Stimulated activated naive B cell treated with anti-CD40 and anti-IgM and Interleukin-4, amounts not matched to agents 10 μg/mL and 1 μg/mL and 100 μg/mL, for 72 hours (primary cell): ENCODE results near the gene RNF157.
"Not testable (repeated sequence)": the region's sequence is repeated elsewhere in the genome, so short reads cannot be mapped to it uniquely, and the experiment has no call there.

ENCODE experiments used
- ATAC-seq, 2 donors: fragments of 150-1000 bp; cut with Tn5 transposase; replicated peaks; 2 replicates each; pipeline ENCODE4 v1.10.0; 2021; ENCODE audit warnings: moderate library complexity in 1 of 2
- DNase-seq: peaks from one replicate; pipeline ENCODE4 v3.0.0; 2021
- H3K27ac Mint-ChIP-seq: one replicate; pipeline ENCODE4 v1.8.0; 2022; ENCODE audit warnings: mild to moderate bottlenecking, mixed read lengths
- H3K27me3 Mint-ChIP-seq, 2 donors: one replicate each; pipeline ENCODE4 v1.8.0; 2022; ENCODE audit warnings: mixed read lengths in 2 of 2
- H3K36me3 Mint-ChIP-seq, 2 donors: one replicate each; pipeline ENCODE4 v1.8.0; 2022; ENCODE audit warnings: mixed read lengths in 2 of 2, mild to moderate bottlenecking in 1 of 2
- H3K4me1 Mint-ChIP-seq, 2 donors: one replicate each; pipeline ENCODE4 v1.8.0; 2022; ENCODE audit warnings: mixed read lengths in 2 of 2, mild to moderate bottlenecking in 1 of 2
- H3K4me3 Mint-ChIP-seq, 2 donors: one replicate each; pipeline ENCODE4 v1.8.0; 2022; ENCODE audit warnings: mild to moderate bottlenecking in 2 of 2, mixed read lengths in 2 of 2, moderate library complexity in 1 of 2
- H3K9me3 Mint-ChIP-seq, 2 donors: one replicate each; pipeline ENCODE4 v1.8.0; 2022; ENCODE audit warnings: mixed read lengths in 2 of 2, mild to moderate bottlenecking in 1 of 2

Gene RNF157

DNA sequence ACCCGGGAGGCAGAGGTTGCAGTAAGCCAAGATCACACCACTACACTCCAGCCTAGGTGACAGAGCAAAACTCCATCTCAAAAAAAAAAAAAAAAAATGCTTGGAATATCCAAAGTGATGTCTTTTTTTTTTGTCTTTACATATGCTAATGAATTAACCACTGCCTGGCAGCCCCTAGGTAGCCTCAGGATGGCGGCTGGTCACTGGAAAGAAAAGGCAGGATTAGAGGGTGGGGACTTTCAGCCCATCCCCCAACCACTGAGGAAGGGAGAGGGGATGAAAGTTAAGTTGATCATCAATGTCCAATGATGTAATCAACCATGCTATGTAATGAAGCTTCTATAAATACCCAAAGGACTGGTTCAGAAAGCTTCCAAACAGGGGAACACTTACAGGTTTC lies 26.8 kb downstream of the RNF157 start:
- no peak for ATAC-seq
- Mint-ChIP-seq H3K27ac (no peak overlapping the region), H3K27me3 (peaks cover 0 to 5% of the 10 kb centered on the region in 2 donors), H3K4me3 (no peak overlapping the region), H3K36me3 (no peaks in the 10 kb centered on the region), H3K4me1 (peaks cover 0 to 12% of the 10 kb centered on the region in 2 donors), H3K9me3 (peaks cover 0 to 2% of the 10 kb centered on the region in 2 donors)
- no peak for DNase-seq

DNA sequence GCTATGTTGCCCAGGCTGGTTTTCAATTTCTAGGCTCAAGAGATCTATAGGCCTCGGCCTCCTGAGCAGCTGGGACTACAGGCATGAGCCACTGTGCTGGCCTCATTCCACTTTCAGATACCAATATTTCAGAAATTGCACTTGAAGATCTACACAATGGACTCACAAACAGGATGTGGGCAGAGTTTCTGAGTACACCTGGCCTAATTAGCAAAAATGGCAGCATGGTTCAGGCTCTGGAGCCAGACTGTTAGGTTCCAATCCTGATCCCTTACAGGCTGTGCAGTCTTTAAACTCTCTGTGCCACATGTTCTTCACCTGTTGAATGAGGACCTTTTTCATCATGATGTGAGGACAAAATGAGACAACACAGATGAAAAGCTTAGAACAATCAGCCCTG lies 32.2 kb downstream of the RNF157 start:
- Mint-ChIP-seq H3K4me3 (no peak overlapping the region), H3K27me3 (peaks cover 0 to 5% of the 10 kb centered on the region in 2 donors), H3K36me3 (no peaks in the 10 kb centered on the region), H3K9me3 (no peaks in the 10 kb centered on the region), H3K4me1 (peaks cover 2 to 17% of the 10 kb centered on the region in 2 donors), H3K27ac (no peak overlapping the region)
- no peak for ATAC-seq
- no peak for DNase-seq

DNA sequence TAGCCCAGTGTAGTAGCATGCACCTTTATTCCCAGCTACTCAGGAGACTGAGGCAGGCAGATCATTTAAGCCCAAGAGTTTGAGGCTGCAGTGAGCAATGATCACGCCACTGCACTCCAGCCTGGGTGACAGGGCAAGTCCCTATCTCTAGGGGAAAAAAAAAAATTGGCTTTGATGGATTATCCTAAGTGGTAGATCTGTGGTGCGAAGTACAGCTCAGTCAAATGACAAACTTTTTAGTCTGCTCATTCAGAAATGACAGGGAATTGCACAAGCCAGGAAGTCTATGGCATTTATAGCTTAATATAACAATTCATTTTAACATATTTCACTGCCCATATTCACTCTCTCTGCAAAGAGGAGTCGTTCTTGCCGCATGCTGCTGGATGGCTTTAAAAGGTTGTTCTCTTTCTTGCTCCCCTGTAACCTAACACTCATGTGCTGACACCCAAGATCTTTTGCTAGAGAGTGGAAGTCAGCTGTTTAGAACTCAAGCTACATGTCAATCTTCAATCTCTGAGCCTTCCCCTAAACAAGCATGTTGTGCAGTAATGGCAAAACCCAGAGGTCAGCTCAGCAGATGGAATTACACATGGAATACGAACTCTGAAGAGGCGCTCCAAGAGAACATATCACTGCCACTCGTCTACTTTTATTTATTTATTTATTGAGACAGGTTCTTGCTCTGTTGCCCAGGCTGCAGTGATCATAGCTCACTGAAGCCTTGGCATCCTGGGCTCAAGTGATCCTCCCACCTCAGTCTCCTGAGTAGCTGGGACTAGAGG lies 32.8 kb downstream of the RNF157 start:
- no peak for ATAC-seq
- Mint-ChIP-seq H3K9me3 (no peaks in the 10 kb centered on the region), H3K27me3 (peaks cover 0 to 5% of the 10 kb centered on the region in 2 donors), H3K27ac (no peak overlapping the region), H3K36me3 (no peaks in the 10 kb centered on the region), H3K4me1 (peaks cover 2 to 17% of the 10 kb centered on the region in 2 donors), H3K4me3 (no peak overlapping the region)
- no peak for DNase-seq

DNA sequence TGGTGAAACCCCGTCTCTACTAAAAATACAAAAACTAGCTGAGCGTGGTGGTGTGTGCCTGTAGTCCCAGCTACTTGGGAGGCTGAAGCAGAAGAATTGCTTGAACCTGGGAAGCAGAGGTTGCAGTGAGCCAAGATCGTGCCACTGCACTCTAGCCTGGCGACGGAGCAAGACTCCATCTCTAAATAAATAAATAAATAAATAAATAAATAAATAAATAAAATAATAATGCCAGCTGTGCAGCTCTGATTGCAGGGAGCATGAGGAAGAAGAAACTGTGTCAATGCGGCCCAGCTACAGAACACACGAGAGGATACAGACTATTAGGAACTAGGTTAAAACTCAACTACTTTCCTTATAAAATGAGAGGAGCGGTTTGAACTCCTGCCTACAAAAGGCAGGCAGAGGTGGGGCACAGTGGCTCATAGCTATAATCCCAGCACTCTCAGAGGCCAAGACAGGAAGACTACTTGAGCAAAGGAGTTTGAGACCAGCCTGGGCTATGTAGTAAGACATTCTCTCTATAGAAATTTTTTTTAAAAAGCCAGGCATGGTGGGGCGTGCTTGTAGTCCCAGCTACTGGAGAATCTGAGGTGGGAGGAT lies 34.6 kb downstream of the RNF157 start:
- not testable (repeated sequence) for DNase-seq, H3K36me3 Mint-ChIP-seq, ATAC-seq, H3K27me3 Mint-ChIP-seq, H3K27ac Mint-ChIP-seq, H3K4me3 Mint-ChIP-seq, H3K9me3 Mint-ChIP-seq
- H3K4me1 Mint-ChIP-seq, result peaks cover 2 to 11% of the 10 kb centered on the region in 2 donors

DNA sequence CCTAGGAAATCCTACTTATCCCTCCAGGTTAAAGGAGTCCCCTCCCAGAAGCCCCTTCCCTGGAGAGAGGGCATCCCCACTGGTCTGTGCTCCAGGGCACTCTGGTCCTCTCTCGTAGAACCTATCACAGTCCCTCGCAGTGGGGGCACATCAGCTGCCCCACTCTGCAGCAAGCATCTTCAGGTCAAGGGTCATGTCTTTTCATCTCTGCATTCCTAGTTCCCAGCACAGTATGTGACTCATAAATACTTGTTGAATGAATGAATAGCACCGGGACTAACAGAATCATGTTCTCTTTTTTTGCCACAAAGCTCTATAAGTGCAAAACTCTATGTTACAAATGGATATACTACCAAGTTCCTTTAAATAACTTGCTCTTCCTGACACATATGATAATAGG lies 36.0 kb downstream of the RNF157 start:
- no peaks in the 10 kb centered on the region for H3K36me3 Mint-ChIP-seq
- ATAC-seq, result no peak
- no peaks in the 10 kb centered on the region for H3K9me3 Mint-ChIP-seq
- no peaks in the 10 kb centered on the region for H3K27me3 Mint-ChIP-seq
- no peak overlapping the region for H3K27ac Mint-ChIP-seq
- H3K4me1 Mint-ChIP-seq, result peaks cover 7 to 16% of the 10 kb centered on the region in 2 donors
- no peak overlapping the region for H3K4me3 Mint-ChIP-seq
- DNase-seq, result no peak

DNA sequence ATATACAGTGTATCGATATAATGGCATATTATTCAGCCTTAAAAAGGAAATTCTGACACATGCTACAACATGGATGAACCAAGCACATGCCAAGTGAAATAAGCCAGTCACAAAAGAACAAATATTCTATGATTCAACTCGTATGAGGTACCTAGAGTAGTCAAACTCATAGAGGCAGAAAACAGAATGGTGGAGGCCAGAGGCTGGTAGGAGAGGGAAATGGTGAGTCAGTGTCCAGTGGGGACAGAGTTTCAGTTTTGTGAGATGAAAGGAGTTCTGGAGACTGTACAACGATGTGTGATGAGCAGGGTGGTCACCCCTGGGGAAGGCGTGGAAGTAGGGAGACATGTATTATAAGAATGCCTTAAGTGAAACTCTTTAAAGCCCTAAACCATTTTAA lies 39.9 kb downstream of the RNF157 start:
- DNase-seq (no peak), ATAC-seq (peak in 1 of 2 donors; percentile 16)
- Mint-ChIP-seq H3K9me3 (no peaks in the 10 kb centered on the region), H3K36me3 (no peaks in the 10 kb centered on the region), H3K4me3 (no peak overlapping the region), H3K4me1 (peaks cover 14 to 33% of the 10 kb centered on the region in 2 donors), H3K27ac (no peak overlapping the region), H3K27me3 (no peaks in the 10 kb centered on the region)

DNA sequence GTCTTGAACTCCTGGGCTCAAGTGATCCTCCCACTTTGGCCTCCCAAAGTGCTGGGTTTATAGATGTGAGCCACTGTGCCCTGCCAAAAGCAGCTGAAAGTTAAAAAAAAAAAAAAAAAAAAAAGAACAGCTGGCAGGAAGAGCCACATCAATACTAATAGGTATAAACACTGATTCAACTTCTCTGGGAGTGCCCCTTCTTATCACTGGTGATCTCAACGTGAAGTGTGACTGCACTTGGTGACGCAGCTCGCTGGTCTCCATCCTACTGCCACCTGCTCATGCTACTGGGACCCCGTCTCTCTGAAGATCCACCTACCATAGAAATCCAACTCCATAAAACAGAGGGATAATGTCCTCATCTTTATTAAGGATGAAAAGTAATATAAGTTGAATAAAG lies 40.8 kb downstream of the RNF157 start:
- Mint-ChIP-seq H3K9me3 (no peaks in the 10 kb centered on the region), H3K4me3 (no peak overlapping the region), H3K4me1 (peaks cover 14 to 29% of the 10 kb centered on the region in 2 donors), H3K27ac (peak overlapping the region; percentile 52), H3K36me3 (no peaks in the 10 kb centered on the region), H3K27me3 (no peaks in the 10 kb centered on the region)
- ATAC-seq (peak; percentile 49 to 79), DNase-seq (no peak)

DNA sequence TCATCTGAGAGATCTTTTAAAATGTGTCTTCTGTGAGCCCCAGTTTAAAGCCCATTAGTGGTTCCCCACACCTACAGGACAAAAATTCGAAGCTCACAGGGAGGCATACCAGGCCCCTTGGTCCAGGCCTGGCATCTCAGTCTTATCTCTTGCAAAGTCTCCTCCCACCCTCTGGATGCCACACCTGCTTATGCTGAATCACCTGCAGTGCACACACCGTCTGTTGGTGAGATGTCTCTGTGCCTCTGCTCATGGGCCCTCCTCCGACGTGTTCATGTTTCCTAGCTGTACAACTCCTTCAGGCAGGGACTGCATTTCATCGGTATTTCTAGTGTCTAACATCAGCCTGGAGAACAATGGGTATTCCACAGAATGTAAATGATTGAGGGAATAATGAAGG lies 41.6 kb downstream of the RNF157 start:
- no peaks in the 10 kb centered on the region for H3K27me3 Mint-ChIP-seq
- ATAC-seq (no peak), DNase-seq (no peak)
- no peak overlapping the region for H3K27ac Mint-ChIP-seq
- H3K4me1 Mint-ChIP-seq, result peaks cover 16 to 22% of the 10 kb centered on the region in 2 donors
- H3K9me3 Mint-ChIP-seq, result no peaks in the 10 kb centered on the region
- no peak overlapping the region for H3K4me3 Mint-ChIP-seq
- no peaks in the 10 kb centered on the region for H3K36me3 Mint-ChIP-seq

DNA sequence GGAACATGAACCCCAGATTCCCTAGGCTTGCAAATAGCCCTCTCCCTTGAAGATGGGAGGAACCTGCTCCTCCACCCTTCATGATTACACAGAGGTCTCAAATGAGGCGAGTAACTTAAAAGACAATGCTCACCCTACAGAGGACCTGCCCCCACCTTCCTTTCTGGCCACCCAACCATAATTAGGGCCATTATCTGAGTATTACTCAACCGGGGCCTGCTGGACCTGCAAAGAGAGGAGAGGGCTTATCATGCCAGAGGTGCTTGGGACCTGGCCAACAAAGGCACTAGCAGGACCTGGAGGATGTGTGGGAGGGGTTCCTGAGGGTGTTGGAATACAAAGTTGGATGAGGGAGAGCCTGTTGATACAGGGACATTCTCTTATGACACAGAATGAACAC lies 42.4 kb downstream of the RNF157 start:
- Mint-ChIP-seq H3K27me3 (no peaks in the 10 kb centered on the region), H3K36me3 (no peaks in the 10 kb centered on the region), H3K4me3 (no peak overlapping the region), H3K9me3 (no peaks in the 10 kb centered on the region), H3K27ac (no peak overlapping the region), H3K4me1 (peaks cover 16 to 24% of the 10 kb centered on the region in 2 donors)
- no peak for ATAC-seq
- DNase-seq, result no peak

DNA sequence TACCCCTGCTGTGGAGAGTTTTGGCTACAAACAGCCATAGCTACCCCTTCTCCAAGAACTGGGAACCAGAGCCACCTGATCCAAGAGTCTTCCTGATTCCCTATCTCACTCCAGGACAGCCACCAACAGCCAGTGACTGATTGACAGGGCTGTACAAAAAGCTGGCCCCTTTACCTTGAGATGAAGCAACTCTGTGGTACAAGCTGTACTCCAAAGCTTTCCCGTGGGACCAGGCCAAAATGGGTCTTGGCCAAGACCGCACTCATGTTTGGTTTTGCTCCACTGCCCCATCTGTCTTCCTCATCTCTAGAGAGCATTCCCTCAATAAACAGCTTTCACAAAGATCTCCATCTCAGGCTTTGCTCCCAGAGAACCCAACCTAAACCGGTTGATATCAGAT lies 43.6 kb downstream of the RNF157 start:
- no peaks in the 10 kb centered on the region for H3K36me3 Mint-ChIP-seq
- no peaks in the 10 kb centered on the region for H3K9me3 Mint-ChIP-seq
- no peak for DNase-seq
- H3K27ac Mint-ChIP-seq, result no peak overlapping the region
- no peak for ATAC-seq
- H3K27me3 Mint-ChIP-seq, result no peaks in the 10 kb centered on the region
- H3K4me3 Mint-ChIP-seq, result no peak overlapping the region
- peaks cover 23 to 36% of the 10 kb centered on the region in 2 donors for H3K4me1 Mint-ChIP-seq

DNA sequence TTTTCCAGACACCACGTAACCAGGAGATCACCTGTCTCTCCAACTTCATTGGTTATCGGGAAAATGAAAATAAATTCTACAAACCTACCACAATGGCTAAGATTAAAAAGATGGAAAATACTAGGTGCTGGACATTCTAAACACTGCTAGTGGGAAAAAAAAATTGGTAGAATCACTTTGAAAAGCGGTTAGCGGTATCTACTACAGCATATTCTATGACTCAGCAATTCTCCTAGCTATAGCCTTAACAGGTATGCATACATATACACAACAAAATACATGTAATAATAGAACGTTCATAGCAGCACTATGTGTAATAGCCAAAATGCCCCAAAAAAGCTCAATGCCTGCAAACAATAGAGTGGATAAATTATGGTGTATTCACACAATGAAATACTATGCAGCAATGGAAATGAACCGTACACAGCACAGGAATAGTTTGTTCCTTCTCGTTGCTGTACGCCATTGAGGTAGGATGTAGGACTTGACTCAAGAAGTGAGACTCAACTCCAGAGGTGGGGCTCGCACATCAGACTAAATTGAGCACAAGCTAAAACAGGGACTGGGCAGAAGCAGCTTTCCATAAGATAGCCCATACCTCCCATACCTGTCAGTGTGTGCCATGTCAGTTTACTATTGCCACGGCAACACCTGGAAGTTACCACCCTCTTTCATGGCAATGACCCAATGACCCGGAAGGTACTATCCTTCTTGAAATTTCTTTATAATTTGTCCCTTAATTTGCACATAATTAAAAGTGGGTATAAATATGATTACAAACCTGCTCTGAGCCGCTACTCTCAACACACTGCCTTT lies 44.8 kb downstream of the RNF157 start:
- no peaks in the 10 kb centered on the region for H3K27me3 Mint-ChIP-seq
- H3K4me3 Mint-ChIP-seq, result no peak overlapping the region
- ATAC-seq (no peak), DNase-seq (no peak)
- H3K27ac Mint-ChIP-seq, result no peak overlapping the region
- peaks cover 25 to 46% of the 10 kb centered on the region in 2 donors for H3K4me1 Mint-ChIP-seq
- H3K36me3 Mint-ChIP-seq, result no peaks in the 10 kb centered on the region
- no peaks in the 10 kb centered on the region for H3K9me3 Mint-ChIP-seq

DNA sequence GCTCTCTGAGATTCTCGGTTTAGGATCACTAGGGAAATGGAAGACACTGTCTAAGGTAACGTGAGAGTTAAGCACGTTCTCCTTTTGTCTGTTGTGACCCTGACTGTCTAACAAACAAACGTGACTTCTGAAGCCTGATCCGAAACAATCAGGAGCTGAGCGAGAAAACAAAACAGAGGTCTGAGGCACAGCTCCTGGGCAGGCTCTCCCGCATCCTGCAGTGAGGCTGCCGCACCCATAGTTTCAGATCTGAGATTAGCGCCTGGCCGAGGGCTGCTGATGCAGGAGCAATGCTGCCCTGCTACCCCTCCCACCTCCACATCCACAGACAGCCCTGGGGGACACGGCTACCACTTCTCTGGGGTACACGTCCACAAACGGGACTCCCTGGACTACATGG lies 46.7 kb downstream of the RNF157 start:
- Mint-ChIP-seq H3K4me1 (peaks cover 15 to 44% of the 10 kb centered on the region in 2 donors), H3K27me3 (no peaks in the 10 kb centered on the region), H3K27ac (no peak overlapping the region), H3K36me3 (no peaks in the 10 kb centered on the region), H3K9me3 (no peaks in the 10 kb centered on the region), H3K4me3 (no peak overlapping the region)
- ATAC-seq, result no peak
- DNase-seq, result no peak

DNA sequence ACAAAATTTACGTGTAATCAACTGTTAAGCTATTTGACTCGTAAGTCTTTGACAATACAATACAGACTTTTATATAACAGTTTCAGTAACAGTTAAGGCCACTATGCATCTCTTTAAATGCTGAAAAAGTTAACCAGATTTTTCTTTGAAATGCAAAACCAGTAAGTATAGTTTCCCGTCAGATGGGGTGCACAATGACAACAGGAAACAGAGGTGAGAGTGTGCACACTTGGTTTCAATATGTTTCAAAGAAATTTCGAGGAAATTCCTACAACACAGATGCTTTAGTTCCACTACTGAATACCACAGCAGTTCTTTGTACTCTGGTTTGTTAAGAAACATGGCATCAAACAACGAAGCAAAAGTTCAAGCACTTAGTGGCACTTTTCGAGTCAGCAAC lies 48.4 kb downstream of the RNF157 start:
- H3K27ac Mint-ChIP-seq, result peak overlapping the region; percentile 59

DNA sequence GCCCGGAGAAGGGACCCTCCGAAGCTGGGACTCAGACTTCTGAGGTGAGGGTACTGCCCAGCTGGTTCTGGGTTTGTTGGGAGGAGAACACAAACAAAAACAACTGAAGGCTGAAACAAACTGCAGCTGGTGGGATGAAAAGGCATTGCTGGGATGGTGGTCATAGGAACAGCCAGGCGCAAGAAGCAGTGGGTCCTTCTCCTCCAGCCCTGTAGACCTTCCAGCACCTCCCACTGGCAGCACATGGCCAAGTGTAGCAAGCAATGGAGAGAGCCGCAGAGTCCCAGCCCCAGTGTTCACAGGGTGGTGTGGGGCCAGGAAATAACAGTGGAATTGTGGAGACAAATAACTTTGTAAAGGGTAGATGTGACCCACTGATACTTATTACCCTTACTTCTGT lies 50.6 kb downstream of the RNF157 start:
- no peaks in the 10 kb centered on the region for H3K36me3 Mint-ChIP-seq
- H3K9me3 Mint-ChIP-seq, result no peaks in the 10 kb centered on the region
- DNase-seq, result no peak
- no peak for ATAC-seq
- no peak overlapping the region for H3K4me3 Mint-ChIP-seq
- H3K27me3 Mint-ChIP-seq, result no peaks in the 10 kb centered on the region
- peaks cover 24 to 50% of the 10 kb centered on the region in 2 donors for H3K4me1 Mint-ChIP-seq
- H3K27ac Mint-ChIP-seq, result peak overlapping the region; percentile 60

More for the DNA sequence above, 48.4 kb downstream of the RNF157 start:
- Mint-ChIP-seq H3K36me3 (no peaks in the 10 kb centered on the region), H3K4me3 (peak overlapping the region; percentile 41 to 53), H3K27me3 (no peaks in the 10 kb centered on the region), H3K9me3 (no peaks in the 10 kb centered on the region), H3K4me1 (peaks cover 19 to 51% of the 10 kb centered on the region in 2 donors)
- ATAC-seq, result peak; percentile 96 to 97
- peak; percentile 18 for DNase-seq
